ENCODE measurements around the gene POU3F2.

POU3F2 gene

DNA sequence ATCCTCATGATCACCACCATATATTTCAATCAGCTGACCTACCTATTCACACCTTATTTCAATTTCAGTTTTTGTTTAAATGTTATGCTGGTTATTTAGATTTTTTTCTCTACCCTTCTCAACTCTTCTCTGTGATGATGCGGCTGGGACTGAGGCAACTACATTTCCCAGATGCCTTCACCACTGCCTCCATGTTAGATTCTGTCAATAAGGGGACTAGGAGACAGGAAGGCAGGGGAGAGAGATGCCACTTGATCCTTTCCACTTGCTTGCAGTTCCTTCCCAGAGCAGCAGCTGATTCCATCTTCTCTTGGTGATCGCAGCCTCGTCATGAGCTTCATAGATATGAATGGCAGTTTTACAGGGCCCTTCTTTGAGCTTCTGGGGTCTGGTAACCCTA lies 33.5 kb upstream of the POU3F2 start:
- H3K27ac ChIP-seq (ENCODE audit: extremely low read depth, low read depth, low read length) = no peak overlapping the region
- H3K4me1 ChIP-seq (ENCODE audit: control insufficient read depth, insufficient read depth, low read length) = no peaks in the 10 kb centered on the region
- POLR2A ChIA-PET = no interaction called here
- no peaks in the 10 kb centered on the region for H3K36me3 ChIP-seq (ENCODE audit: control insufficient read depth in 2 of 2, insufficient read depth in 1 of 2, low read length in 2 of 2)
- CTCF ChIA-PET = no interaction called here
- H3K4me3 ChIP-seq (ENCODE audit: low read depth, low read length) = no peak overlapping the region
- TF ChIP-seq ZSCAN16 (tag by site-specific recombination; IDR thresholded peaks at IDR 0.05) (no peak), TCF7L2 (IDR thresholded peaks at IDR 0.05; ENCODE audit: borderline replicate concordance, low read depth, low read length) (no peak), ZNF423 (tag by site-specific recombination; IDR thresholded peaks at IDR 0.05) (no peak), ZNF138 (tag by site-specific recombination; IDR thresholded peaks at IDR 0.05; ENCODE audit: borderline replicate concordance) (no peak), ZNF777 (tag by site-specific recombination; IDR thresholded peaks at IDR 0.05; ENCODE audit: borderline replicate concordance) (no peak), ZNF600 (tag by site-specific recombination; IDR thresholded peaks at IDR 0.05) (no peak), PRDM1 (tag by site-specific recombination; IDR thresholded peaks at IDR 0.05) (no peak), YY2 (tag by site-specific recombination; IDR thresholded peaks at IDR 0.05) (no peak), ZNF558 (tag by site-specific recombination; IDR thresholded peaks at IDR 0.05) (no peak), ZNF10 (tag by site-specific recombination; IDR thresholded peaks at IDR 0.05) (no peak), ZNF626 (tag by site-specific recombination; IDR thresholded peaks at IDR 0.05) (no peak), ZNF433 (tag by site-specific recombination; IDR thresholded peaks at IDR 0.05; ENCODE audit: low read depth) (no peak)
- TF ChIP-seq, protein P1, sequence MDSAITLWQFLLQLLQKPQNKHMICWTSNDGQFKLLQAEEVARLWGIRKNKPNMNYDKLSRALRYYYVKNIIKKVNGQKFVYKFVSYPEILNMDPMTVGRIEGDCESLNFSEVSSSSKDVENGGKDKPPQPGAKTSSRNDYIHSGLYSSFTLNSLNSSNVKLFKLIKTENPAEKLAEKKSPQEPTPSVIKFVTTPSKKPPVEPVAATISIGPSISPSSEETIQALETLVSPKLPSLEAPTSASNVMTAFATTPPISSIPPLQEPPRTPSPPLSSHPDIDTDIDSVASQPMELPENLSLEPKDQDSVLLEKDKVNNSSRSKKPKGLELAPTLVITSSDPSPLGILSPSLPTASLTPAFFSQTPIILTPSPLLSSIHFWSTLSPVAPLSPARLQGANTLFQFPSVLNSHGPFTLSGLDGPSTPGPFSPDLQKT (IDR thresholded peaks at IDR 0.05; ENCODE audit: borderline replicate concordance, low read depth, low read length) = no peak
- TF ChIP-seq, protein P2, sequence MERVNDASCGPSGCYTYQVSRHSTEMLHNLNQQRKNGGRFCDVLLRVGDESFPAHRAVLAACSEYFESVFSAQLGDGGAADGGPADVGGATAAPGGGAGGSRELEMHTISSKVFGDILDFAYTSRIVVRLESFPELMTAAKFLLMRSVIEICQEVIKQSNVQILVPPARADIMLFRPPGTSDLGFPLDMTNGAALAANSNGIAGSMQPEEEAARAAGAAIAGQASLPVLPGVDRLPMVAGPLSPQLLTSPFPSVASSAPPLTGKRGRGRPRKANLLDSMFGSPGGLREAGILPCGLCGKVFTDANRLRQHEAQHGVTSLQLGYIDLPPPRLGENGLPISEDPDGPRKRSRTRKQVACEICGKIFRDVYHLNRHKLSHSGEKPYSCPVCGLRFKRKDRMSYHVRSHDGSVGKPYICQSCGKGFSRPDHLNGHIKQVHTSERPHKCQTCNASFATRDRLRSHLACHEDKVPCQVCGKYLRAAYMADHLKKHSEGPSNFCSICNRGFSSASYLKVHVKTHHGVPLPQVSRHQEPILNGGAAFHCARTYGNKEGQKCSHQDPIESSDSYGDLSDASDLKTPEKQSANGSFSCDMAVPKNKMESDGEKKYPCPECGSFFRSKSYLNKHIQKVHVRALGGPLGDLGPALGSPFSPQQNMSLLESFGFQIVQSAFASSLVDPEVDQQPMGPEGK (tag by site-specific recombination; IDR thresholded peaks at IDR 0.05) = no peak
- TF ChIP-seq, protein P3, sequence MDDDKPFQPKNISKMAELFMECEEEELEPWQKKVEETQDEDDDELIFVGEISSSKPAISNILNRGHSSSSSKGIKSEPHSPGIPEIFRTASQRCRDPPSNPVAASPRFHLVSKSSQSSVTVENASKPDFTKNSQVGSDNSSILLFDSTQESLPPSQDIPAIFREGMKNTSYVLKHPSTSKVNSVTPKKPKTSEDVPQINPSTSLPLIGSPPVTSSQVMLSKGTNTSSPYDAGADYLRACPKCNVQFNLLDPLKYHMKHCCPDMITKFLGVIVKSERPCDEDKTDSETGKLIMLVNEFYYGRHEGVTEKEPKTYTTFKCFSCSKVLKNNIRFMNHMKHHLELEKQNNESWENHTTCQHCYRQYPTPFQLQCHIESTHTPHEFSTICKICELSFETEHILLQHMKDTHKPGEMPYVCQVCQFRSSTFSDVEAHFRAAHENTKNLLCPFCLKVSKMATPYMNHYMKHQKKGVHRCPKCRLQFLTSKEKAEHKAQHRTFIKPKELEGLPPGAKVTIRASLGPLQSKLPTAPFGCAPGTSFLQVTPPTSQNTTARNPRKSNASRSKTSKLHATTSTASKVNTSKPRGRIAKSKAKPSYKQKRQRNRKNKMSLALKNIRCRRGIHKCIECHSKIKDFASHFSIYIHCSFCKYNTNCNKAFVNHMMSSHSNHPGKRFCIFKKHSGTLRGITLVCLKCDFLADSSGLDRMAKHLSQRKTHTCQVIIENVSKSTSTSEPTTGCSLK (tag by site-specific recombination; IDR thresholded peaks at IDR 0.05) = no peak
- H3K9me3 ChIP-seq (ENCODE audit: control insufficient read depth, insufficient read depth, low read depth, low read length) = no peaks in the 10 kb centered on the region

DNA sequence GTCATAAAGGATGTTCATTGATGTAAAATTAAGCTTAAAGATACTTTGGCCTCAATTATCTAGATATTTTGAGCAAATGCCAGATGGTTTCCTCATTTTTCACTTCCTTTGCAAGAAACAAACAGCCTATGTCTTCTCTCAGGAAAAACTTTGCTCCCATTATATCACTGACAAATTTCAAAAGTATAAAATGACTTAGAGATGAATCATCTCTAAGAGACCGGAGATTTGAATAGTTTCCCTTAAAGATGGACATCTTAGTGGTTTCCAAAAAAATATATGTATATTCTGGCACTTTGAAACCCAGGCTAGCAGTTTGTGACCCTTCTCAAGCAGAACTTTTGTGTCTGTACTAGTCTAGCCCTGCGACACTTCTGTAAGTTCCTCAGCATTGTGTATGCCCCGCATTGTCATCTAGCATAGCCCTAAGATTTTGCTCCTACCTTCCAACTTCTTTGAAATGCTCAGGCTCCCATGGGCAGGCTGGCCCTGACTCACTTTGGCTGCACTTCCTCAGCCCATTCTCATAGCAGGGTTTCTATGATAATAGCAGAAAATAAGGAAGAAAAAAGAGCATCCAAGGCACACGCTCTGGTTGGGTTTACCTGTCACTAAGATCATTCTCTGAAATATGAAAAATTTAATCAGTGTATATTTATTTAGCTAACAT lies 25.7 kb upstream of the POU3F2 start:
- CTCF ChIA-PET = no interaction called here
- Histone ChIP-seq H3K4me1 (ENCODE audit: control insufficient read depth, insufficient read depth, low read length) (no peaks in the 10 kb centered on the region), H3K36me3 (ENCODE audit: control insufficient read depth in 2 of 2, insufficient read depth in 1 of 2, low read length in 2 of 2) (no peaks in the 10 kb centered on the region), H3K27ac (ENCODE audit: extremely low read depth, low read depth, low read length) (no peak overlapping the region), H3K9me3 (ENCODE audit: control insufficient read depth, insufficient read depth, low read depth, low read length) (no peaks in the 10 kb centered on the region), H3K4me3 (ENCODE audit: low read depth, low read length) (no peak overlapping the region)
- POLR2A ChIA-PET = no interaction called here
- TF ChIP-seq ZNF37A (tag by site-specific recombination; IDR thresholded peaks at IDR 0.05) = no peak
- no peak for TF ChIP-seq ZNF48 (tag by site-specific recombination; IDR thresholded peaks at IDR 0.05)
- TF ChIP-seq, protein P4, sequence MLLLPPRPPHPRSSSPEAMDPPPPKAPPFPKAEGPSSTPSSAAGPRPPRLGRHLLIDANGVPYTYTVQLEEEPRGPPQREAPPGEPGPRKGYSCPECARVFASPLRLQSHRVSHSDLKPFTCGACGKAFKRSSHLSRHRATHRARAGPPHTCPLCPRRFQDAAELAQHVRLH (tag by site-specific recombination; IDR thresholded peaks at IDR 0.05) = no peak
- TF ChIP-seq ZNF610 (tag by site-specific recombination; IDR thresholded peaks at IDR 0.05; ENCODE audit: borderline replicate concordance) = no peak
- TF ChIP-seq, protein P5, sequence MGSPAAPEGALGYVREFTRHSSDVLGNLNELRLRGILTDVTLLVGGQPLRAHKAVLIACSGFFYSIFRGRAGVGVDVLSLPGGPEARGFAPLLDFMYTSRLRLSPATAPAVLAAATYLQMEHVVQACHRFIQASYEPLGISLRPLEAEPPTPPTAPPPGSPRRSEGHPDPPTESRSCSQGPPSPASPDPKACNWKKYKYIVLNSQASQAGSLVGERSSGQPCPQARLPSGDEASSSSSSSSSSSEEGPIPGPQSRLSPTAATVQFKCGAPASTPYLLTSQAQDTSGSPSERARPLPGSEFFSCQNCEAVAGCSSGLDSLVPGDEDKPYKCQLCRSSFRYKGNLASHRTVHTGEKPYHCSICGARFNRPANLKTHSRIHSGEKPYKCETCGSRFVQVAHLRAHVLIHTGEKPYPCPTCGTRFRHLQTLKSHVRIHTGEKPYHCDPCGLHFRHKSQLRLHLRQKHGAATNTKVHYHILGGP (tag by site-specific recombination; IDR thresholded peaks at IDR 0.05) = no peak
- no peak for TF ChIP-seq KLF10 (tag by site-specific recombination; IDR thresholded peaks at IDR 0.05)
- TF ChIP-seq ZNF175 (tag by site-specific recombination; IDR thresholded peaks at IDR 0.05) = no peak
- no peak for TF ChIP-seq ZNF623 (tag by site-specific recombination; IDR thresholded peaks at IDR 0.05)
- TF ChIP-seq, protein P6, sequence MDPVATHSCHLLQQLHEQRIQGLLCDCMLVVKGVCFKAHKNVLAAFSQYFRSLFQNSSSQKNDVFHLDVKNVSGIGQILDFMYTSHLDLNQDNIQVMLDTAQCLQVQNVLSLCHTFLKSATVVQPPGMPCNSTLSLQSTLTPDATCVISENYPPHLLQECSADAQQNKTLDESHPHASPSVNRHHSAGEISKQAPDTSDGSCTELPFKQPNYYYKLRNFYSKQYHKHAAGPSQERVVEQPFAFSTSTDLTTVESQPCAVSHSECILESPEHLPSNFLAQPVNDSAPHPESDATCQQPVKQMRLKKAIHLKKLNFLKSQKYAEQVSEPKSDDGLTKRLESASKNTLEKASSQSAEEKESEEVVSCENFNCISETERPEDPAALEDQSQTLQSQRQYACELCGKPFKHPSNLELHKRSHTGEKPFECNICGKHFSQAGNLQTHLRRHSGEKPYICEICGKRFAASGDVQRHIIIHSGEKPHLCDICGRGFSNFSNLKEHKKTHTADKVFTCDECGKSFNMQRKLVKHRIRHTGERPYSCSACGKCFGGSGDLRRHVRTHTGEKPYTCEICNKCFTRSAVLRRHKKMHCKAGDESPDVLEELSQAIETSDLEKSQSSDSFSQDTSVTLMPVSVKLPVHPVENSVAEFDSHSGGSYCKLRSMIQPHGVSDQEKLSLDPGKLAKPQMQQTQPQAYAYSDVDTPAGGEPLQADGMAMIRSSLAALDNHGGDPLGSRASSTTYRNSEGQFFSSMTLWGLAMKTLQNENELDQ (tag by site-specific recombination; IDR thresholded peaks at IDR 0.05; ENCODE audit: low read depth) = no peak
- no peak for TF ChIP-seq RBAK (tag by site-specific recombination; IDR thresholded peaks at IDR 0.05)
- no peak for TF ChIP-seq ZNF169 (tag by site-specific recombination; IDR thresholded peaks at IDR 0.05)
- no peak for TF ChIP-seq ZNF146 (tag by site-specific recombination; IDR thresholded peaks at IDR 0.05)
- no peak for TF ChIP-seq BCL11A (tag by site-specific recombination; IDR thresholded peaks at IDR 0.05; ENCODE audit: low read depth)
